HL-60/S4 (cell line): Measurements from ENCODE around the gene SYNPO.

ENCODE experiments used
- in situ Hi-C: fragments of 300-500 bp; cut with MboI; formaldehyde crosslinking; loops from 2 replicates; pipeline ENCODE4 v1.14.3; 2022; ENCODE audit warnings: low sequenced_read_pairs

Gene SYNPO

GRCh38 chr5:150640311-150641005, at the start of gene SYNPO:
TSS of gene SYNPO (plus strand) at chr5:150640660. CDS start at chr5:150648276, 7,616 bp downstream.
- in situ Hi-C loops = no loop called here

- in situ Hi-C loops = no loop called here
These were observed 49.3 kb upstream of the SYNPO start for GRCh38 chr5:150590979-150591695.

GRCh38 chr5:150593593-150593992, 46.9 kb upstream of the SYNPO start:
- in situ Hi-C loops = no loop called here

- in situ Hi-C loops = no loop called here
These were observed 46.5 kb upstream of the SYNPO start for GRCh38 chr5:150593996-150594395.

GRCh38 chr5:150595466-150596031, 44.9 kb upstream of the SYNPO start:
- in situ Hi-C loops = no loop called here

GRCh38 chr5:150596313-150596712, 44.1 kb upstream of the SYNPO start:
- in situ Hi-C loops = no loop called here

GRCh38 chr5:150596826-150597225, 43.6 kb upstream of the SYNPO start:
- in situ Hi-C loops = no loop called here

GRCh38 chr5:150598006-150598405, 42.5 kb upstream of the SYNPO start:
- in situ Hi-C loops = no loop called here

GRCh38 chr5:150598821-150599273, 41.6 kb upstream of the SYNPO start:
- in situ Hi-C loops = no loop called here

GRCh38 chr5:150599281-150599680, 41.2 kb upstream of the SYNPO start:
- in situ Hi-C loops = no loop called here

GRCh38 chr5:150599917-150600511, 40.4 kb upstream of the SYNPO start:
- in situ Hi-C loops = no loop called here

- in situ Hi-C loops = no loop called here
These were observed 39.6 kb upstream of the SYNPO start for GRCh38 chr5:150600616-150601490.

- in situ Hi-C loops = no loop called here
These were observed 38.7 kb upstream of the SYNPO start for GRCh38 chr5:150601491-150602345.

GRCh38 chr5:150603052-150603451, 37.4 kb upstream of the SYNPO start:
- in situ Hi-C loops = no loop called here

- in situ Hi-C loops = no loop called here
These were observed 37.0 kb upstream of the SYNPO start for GRCh38 chr5:150603491-150603890.

- in situ Hi-C loops = no loop called here
These were observed 36.5 kb upstream of the SYNPO start for GRCh38 chr5:150604010-150604409.

- in situ Hi-C loops = no loop called here
These were observed 35.5 kb upstream of the SYNPO start for GRCh38 chr5:150604894-150605440.

- in situ Hi-C loops = no loop called here
These were observed 34.9 kb upstream of the SYNPO start for GRCh38 chr5:150605546-150605945.

GRCh38 chr5:150606476-150606875, 34.0 kb upstream of the SYNPO start:
- in situ Hi-C loops = no loop called here
